HepG2 (cell line): ENCODE measurements around the gene DCAKD. TPM values are rescaled to one million over a fixed set of nuclear protein-coding genes. Genes with fewer than 3 reads are reported as not detected.
A peak's percentile ranks its signal among the peaks of the same experiment; 100 is the strongest.

Experiments
- ARHGAP35 ChIP-seq: sonication (generic); formaldehyde crosslinking; IDR thresholded peaks from 2 replicates; pipeline ENCODE4 v1.9.0; 2022; ENCODE audit warnings: mild to moderate bottlenecking, inconsistent platforms, moderate library complexity, missing genetic modification reagents, borderline replicate concordance
- ARID2 ChIP-seq: sonication (generic); formaldehyde crosslinking; IDR thresholded peaks from 2 replicates; pipeline ENCODE4 v1.8.1; 2022; ENCODE audit warnings: mild to moderate bottlenecking, missing genetic modification reagents, borderline replicate concordance
- GMEB1 ChIP-seq: sonication (generic); formaldehyde crosslinking; IDR thresholded peaks from 2 replicates; pipeline ENCODE4 v1.5.1; 2020; ENCODE audit warnings: missing genetic modification reagents, mild to moderate bottlenecking, borderline replicate concordance
- GZF1 ChIP-seq: sonication (generic); formaldehyde crosslinking; IDR thresholded peaks from 2 replicates; pipeline ENCODE4 v1.5.1; 2020; ENCODE audit warnings: mild to moderate bottlenecking, missing genetic modification reagents
- KDM3A ChIP-seq: IDR thresholded peaks from 2 replicates; pipeline ENCODE4 v1.6.1; 2018; ENCODE audit warnings: low read depth, missing compliant biosample characterization
- NR1H2 ChIP-seq: sonication (generic); formaldehyde crosslinking; IDR thresholded peaks from 2 replicates; pipeline ENCODE4 v1.8.1; 2022; ENCODE audit warnings: low read depth, missing genetic modification reagents, borderline replicate concordance
- PHF5A ChIP-seq: IDR thresholded peaks from one replicate; pipeline ENCODE4 v1.6.1; 2018; ENCODE audit warnings: low read depth, missing genetic modification reagents; ENCODE audit not compliant: unreplicated experiment
- PITX1 ChIP-seq: sonication (generic); formaldehyde crosslinking; IDR thresholded peaks from 2 replicates; pipeline ENCODE4 v1.5.1; 2020; ENCODE audit warnings: mild to moderate bottlenecking, missing genetic modification reagents
- SCMH1 ChIP-seq: sonication (generic); formaldehyde crosslinking; IDR thresholded peaks from 2 replicates; pipeline ENCODE4 v1.9.0; 2021; ENCODE audit warnings: missing genetic modification reagents, mild to moderate bottlenecking, borderline replicate concordance
- SP140L ChIP-seq: sonication (generic); formaldehyde crosslinking; IDR thresholded peaks from 2 replicates; pipeline ENCODE4 v1.4.0; 2020; ENCODE audit warnings: missing genetic modification reagents, borderline replicate concordance
- STAT6 ChIP-seq: sonication (generic); formaldehyde crosslinking; IDR thresholded peaks from 2 replicates; pipeline ENCODE4 v1.4.0; 2020; ENCODE audit warnings: missing genetic modification reagents, mild to moderate bottlenecking, borderline replicate concordance
- SUZ12 ChIP-seq: fragments of 150-350 bp; IDR thresholded peaks from 2 replicates; pipeline ENCODE4 v1.6.1; 2014; ENCODE audit warnings: low read depth, low read length
- TMF1 ChIP-seq: sonication (generic); formaldehyde crosslinking; IDR thresholded peaks from 2 replicates; pipeline ENCODE4 v1.8.1; 2022; ENCODE audit warnings: low read depth, missing genetic modification reagents
- USF2 ChIP-seq, 2 experiments: sonication (generic) in 1 of 2; formaldehyde crosslinking in 1 of 2; IDR thresholded peaks; 2 replicates each; pipeline versions ENCODE4 v1.5.1 to v1.6.1; 2011 to 2020; ENCODE audit warnings: borderline replicate concordance in 1 of 2, low read depth in 1 of 2, low read length in 1 of 2, mild to moderate bottlenecking in 1 of 2, missing genetic modification reagents in 1 of 2, moderate library complexity in 1 of 2
- ZNF34 ChIP-seq: sonication (generic); formaldehyde crosslinking; IDR thresholded peaks from 2 replicates; pipeline ENCODE4 v1.4.0; 2020; ENCODE audit warnings: mild to moderate bottlenecking, missing genetic modification reagents, borderline replicate concordance
- ZNF430 ChIP-seq: sonication (generic); formaldehyde crosslinking; IDR thresholded peaks from 2 replicates; pipeline ENCODE4 v1.9.0; 2021; ENCODE audit warnings: mild to moderate bottlenecking, missing genetic modification reagents
- ZNF503 ChIP-seq: sonication (generic); formaldehyde crosslinking; IDR thresholded peaks from 2 replicates; pipeline ENCODE4 v1.4.0; 2020; ENCODE audit warnings: missing genetic modification reagents
- ZNF552 ChIP-seq: sonication (generic); formaldehyde crosslinking; IDR thresholded peaks from 2 replicates; pipeline ENCODE4 v1.9.0; 2022; ENCODE audit warnings: missing genetic modification reagents, mild to moderate bottlenecking, borderline replicate concordance
- ZNF761 ChIP-seq: sonication (generic); formaldehyde crosslinking; conservative IDR thresholded peaks from 2 replicates; pipeline ENCODE4 v1.4.0; 2020; ENCODE audit warnings: mild to moderate bottlenecking, missing genetic modification reagents
- ZNF841 ChIP-seq: sonication (generic); formaldehyde crosslinking; IDR thresholded peaks from 2 replicates; pipeline ENCODE4 v1.8.1; 2023; ENCODE audit warnings: missing genetic modification reagents, borderline replicate concordance
- ZSCAN9 ChIP-seq: IDR thresholded peaks from 2 replicates; pipeline ENCODE4 v1.6.1; 2016; ENCODE audit warnings: borderline replicate concordance
- polyA plus RNA-seq, 8 experiments: library from polyadenylated mRNA; depleted of rRNA in 3 of 8; stranded (reverse) in 7 of 8; unstranded in 1 of 8; fragments of >200 nt; fragmentation: Illumina TruSeq in 4 of 8; extraction: Trizol in 4 of 8; gene quantifications; 2 replicates each; pipeline versions ENCODE4 v1.2.1 to v1.2.3, GENCODE V29; 2011 to 2016; ENCODE audit warnings: low read depth in 4 of 8, missing spikeins in 1 of 8, mixed read lengths in 1 of 8; ENCODE audit not compliant: insufficient read depth in 1 of 8
- total RNA-seq, 5 experiments: library from RNA; depleted of rRNA; stranded (reverse); fragments of >200 nt; fragmentation: Illumina TruSeq; extraction: Trizol; gene quantifications; 2 replicates each; pipeline ENCODE4 v1.2.3, GENCODE V29; 2016; ENCODE audit warnings: low read depth in 1 of 5

DCAKD gene
- total and polyA plus RNA-seq, 2 of the 13 experiments (the other 11 are each of a cell fraction or from before 2014, with no cell fraction given) = 25.9 to 29.2 TPM

GRCh38 chr17:45051060-45051719 is at the start of gene DCAKD (continued):
- TF ChIP-seq ZNF841 (no peak), TMF1 (no peak), PHF5A (CRISPR knock-in tag) (no peak), STAT6 (CRISPR knock-in tag) (peak; percentile 68; the same call in 1 of the 2 replicates), GZF1 (CRISPR knock-in tag) (no peak), ZNF552 (no peak), GMEB1 (CRISPR knock-in tag) (peak; percentile 81), ZNF503 (no peak), KDM3A (CRISPR knock-in tag) (no peak), ZSCAN9 (CRISPR knock-in tag) (no peak), ZNF430 (CRISPR knock-in tag) (no peak), SP140L (no peak), SCMH1 (CRISPR knock-in tag) (no peak), ZNF34 (no peak), USF2 (IDR thresholded peaks at IDR 0.05; ENCODE audit: low read depth, low read length) (no peak), USF2 (CRISPR knock-in tag; IDR thresholded peaks at IDR 0.05; ENCODE audit: borderline replicate concordance) (no peak), SUZ12 (no peak), NR1H2 (CRISPR knock-in tag) (no peak), ZNF761 (CRISPR knock-in tag) (no peak), PITX1 (CRISPR knock-in tag) (0 out of 2 replicates have a peak, but pooled peaks have one; percentile 25), ARID2 (CRISPR knock-in tag) (peak; percentile 66; the same call in 1 of the 2 replicates), ARHGAP35 (no peak)
